ENCODE data around the gene MADCAM1.
"Not testable (repeated sequence)": the region's sequence is repeated elsewhere in the genome, so short reads cannot be mapped to it uniquely, and the experiment has no call there.

MADCAM1 gene

GRCh38 chr19:478236-478903 lies 17.9 kb upstream of the MADCAM1 start:
- no peak overlapping the region for H4K5ac ChIP-seq (ENCODE audit: low read length)
- no peak overlapping the region for H2BK120ac ChIP-seq (ENCODE audit: low read depth, low read length)
- H3K79me2 ChIP-seq (ENCODE audit: control insufficient read depth, insufficient read depth, low read length) = no peaks in the 10 kb centered on the region
- H3K23ac ChIP-seq (ENCODE audit: low read length) = no peak overlapping the region
- no peak overlapping the region for H2BK15ac ChIP-seq (replicated peaks; ENCODE audit: low read depth)
- no peaks in the 10 kb centered on the region for H3K4me1 ChIP-seq (ENCODE audit: control insufficient read depth, low read depth, low read length)
- H3K9ac ChIP-seq (ENCODE audit: low read length) = no peak overlapping the region
- no peak overlapping the region for H2AK5ac ChIP-seq (ENCODE audit: low read length)
- H2BK5ac ChIP-seq (ENCODE audit: low read length) = no peak overlapping the region
- no peaks in the 10 kb centered on the region for H3K27me3 ChIP-seq (ENCODE audit: insufficient read depth, low read length, poor library complexity)
- no peaks in the 10 kb centered on the region for H3K79me1 ChIP-seq (ENCODE audit: low read length)
- no peak overlapping the region for H3K4me2 ChIP-seq (ENCODE audit: low read length)
- no peak overlapping the region for H3K56ac ChIP-seq (ENCODE audit: low read length)
- no peak overlapping the region for H3K18ac ChIP-seq (ENCODE audit: low read length)
- H4K8ac ChIP-seq (ENCODE audit: low read depth, low read length) = no peak overlapping the region
- H3K4ac ChIP-seq (ENCODE audit: low read depth, low read length) = no peak overlapping the region
- no peaks in the 10 kb centered on the region for H3K36me3 ChIP-seq (ENCODE audit: control insufficient read depth, insufficient read depth, low read length)
- no peak overlapping the region for H3K4me3 ChIP-seq (ENCODE audit: low read length)
- WGBS (ENCODE audit: extremely low coverage, insufficient coverage, low lambda C conversion rate) = no CpG with 5 or more reads among the region's 26 CpGs
- no peak overlapping the region for H3K27ac ChIP-seq (ENCODE audit: low read depth, low read length)
- DNase-seq = no peak

GRCh38 chr19:478976-479375 lies 17.3 kb upstream of the MADCAM1 start:
- Histone ChIP-seq H3K27me3 (ENCODE audit: insufficient read depth, low read length, poor library complexity) (no peaks in the 10 kb centered on the region), H3K18ac (ENCODE audit: low read length) (no peak overlapping the region), H4K8ac (ENCODE audit: low read depth, low read length) (no peak overlapping the region), H4K5ac (ENCODE audit: low read length) (no peak overlapping the region), H3K36me3 (ENCODE audit: control insufficient read depth, insufficient read depth, low read length) (no peaks in the 10 kb centered on the region), H3K79me2 (ENCODE audit: control insufficient read depth, insufficient read depth, low read length) (no peaks in the 10 kb centered on the region), H3K9ac (ENCODE audit: low read length) (no peak overlapping the region), H3K4me1 (ENCODE audit: control insufficient read depth, low read depth, low read length) (no peaks in the 10 kb centered on the region), H2BK15ac (replicated peaks; ENCODE audit: low read depth) (no peak overlapping the region), H3K79me1 (ENCODE audit: low read length) (no peaks in the 10 kb centered on the region), H2BK5ac (ENCODE audit: low read length) (no peak overlapping the region), H3K4me3 (ENCODE audit: low read length) (no peak overlapping the region), H2BK120ac (ENCODE audit: low read depth, low read length) (no peak overlapping the region), H3K23ac (ENCODE audit: low read length) (no peak overlapping the region), H3K56ac (ENCODE audit: low read length) (no peak overlapping the region), H3K4ac (ENCODE audit: low read depth, low read length) (no peak overlapping the region), H3K27ac (ENCODE audit: low read depth, low read length) (no peak overlapping the region), H3K4me2 (ENCODE audit: low read length) (no peak overlapping the region), H2AK5ac (ENCODE audit: low read length) (no peak overlapping the region)
- no peak for DNase-seq
- WGBS (ENCODE audit: extremely low coverage, insufficient coverage, low lambda C conversion rate) = no CpG with 5 or more reads among the region's 14 CpGs

- Histone ChIP-seq H3K4me3 (ENCODE audit: low read length) (no peak overlapping the region), H3K27ac (ENCODE audit: low read depth, low read length) (no peak overlapping the region), H3K36me3 (ENCODE audit: control insufficient read depth, insufficient read depth, low read length) (no peaks in the 10 kb centered on the region), H4K8ac (ENCODE audit: low read depth, low read length) (no peak overlapping the region), H3K4ac (ENCODE audit: low read depth, low read length) (no peak overlapping the region), H3K79me1 (ENCODE audit: low read length) (no peaks in the 10 kb centered on the region), H4K5ac (ENCODE audit: low read length) (no peak overlapping the region), H3K23ac (ENCODE audit: low read length) (no peak overlapping the region), H2BK5ac (ENCODE audit: low read length) (no peak overlapping the region), H2BK120ac (ENCODE audit: low read depth, low read length) (no peak overlapping the region), H3K18ac (ENCODE audit: low read length) (no peak overlapping the region), H2BK15ac (replicated peaks; ENCODE audit: low read depth) (no peak overlapping the region), H3K4me2 (ENCODE audit: low read length) (no peak overlapping the region), H2AK5ac (ENCODE audit: low read length) (no peak overlapping the region), H3K9ac (ENCODE audit: low read length) (no peak overlapping the region), H3K27me3 (ENCODE audit: insufficient read depth, low read length, poor library complexity) (no peaks in the 10 kb centered on the region), H3K56ac (ENCODE audit: low read length) (peak overlapping the region; percentile 64), H3K4me1 (ENCODE audit: control insufficient read depth, low read depth, low read length) (no peaks in the 10 kb centered on the region), H3K79me2 (ENCODE audit: control insufficient read depth, insufficient read depth, low read length) (no peaks in the 10 kb centered on the region)
- DNase-seq = peak; percentile 77
- 97% methylated on average over 7 of the region's 36 CpGs for WGBS (ENCODE audit: extremely low coverage, insufficient coverage, low lambda C conversion rate)
Measured at GRCh38 chr19:480016-480855, 16.1 kb upstream of the MADCAM1 start.

- H3K79me2 ChIP-seq (ENCODE audit: control insufficient read depth, insufficient read depth, low read length); H3K4me3 ChIP-seq (ENCODE audit: low read length); H2AK5ac ChIP-seq (ENCODE audit: low read length); H2BK5ac ChIP-seq (ENCODE audit: low read length); H4K5ac ChIP-seq (ENCODE audit: low read length); H3K23ac ChIP-seq (ENCODE audit: low read length); H3K27ac ChIP-seq (ENCODE audit: low read depth, low read length); DNase-seq; H3K36me3 ChIP-seq (ENCODE audit: control insufficient read depth, insufficient read depth, low read length); H2BK15ac ChIP-seq (replicated peaks; ENCODE audit: low read depth); H3K27me3 ChIP-seq (ENCODE audit: insufficient read depth, low read length, poor library complexity); H3K79me1 ChIP-seq (ENCODE audit: low read length); H2BK120ac ChIP-seq (ENCODE audit: low read depth, low read length); H3K4me1 ChIP-seq (ENCODE audit: control insufficient read depth, low read depth, low read length); H3K56ac ChIP-seq (ENCODE audit: low read length); H3K18ac ChIP-seq (ENCODE audit: low read length); H3K9ac ChIP-seq (ENCODE audit: low read length); H3K4me2 ChIP-seq (ENCODE audit: low read length); H3K4ac ChIP-seq (ENCODE audit: low read depth, low read length); H4K8ac ChIP-seq (ENCODE audit: low read depth, low read length): not testable (repeated sequence)
- WGBS (ENCODE audit: extremely low coverage, insufficient coverage, low lambda C conversion rate) = 100% methylated on average over 3 of the region's 3 CpGs
Measured at GRCh38 chr19:481100-481499, 15.2 kb upstream of the MADCAM1 start.

- H3K27ac ChIP-seq (ENCODE audit: low read depth, low read length) = no peak overlapping the region
- H3K4me1 ChIP-seq (ENCODE audit: control insufficient read depth, low read depth, low read length) = no peaks in the 10 kb centered on the region
- no peak overlapping the region for H3K56ac ChIP-seq (ENCODE audit: low read length)
- H3K9ac ChIP-seq (ENCODE audit: low read length) = no peak overlapping the region
- no peaks in the 10 kb centered on the region for H3K36me3 ChIP-seq (ENCODE audit: control insufficient read depth, insufficient read depth, low read length)
- no peak overlapping the region for H3K18ac ChIP-seq (ENCODE audit: low read length)
- WGBS (ENCODE audit: extremely low coverage, insufficient coverage, low lambda C conversion rate) = no CpG with 5 or more reads among the region's 20 CpGs
- no peak overlapping the region for H3K23ac ChIP-seq (ENCODE audit: low read length)
- no peak overlapping the region for H3K4me2 ChIP-seq (ENCODE audit: low read length)
- no peak for DNase-seq
- H3K4me3 ChIP-seq (ENCODE audit: low read length) = no peak overlapping the region
- no peak overlapping the region for H2BK15ac ChIP-seq (replicated peaks; ENCODE audit: low read depth)
- H4K5ac ChIP-seq (ENCODE audit: low read length) = no peak overlapping the region
- H2BK5ac ChIP-seq (ENCODE audit: low read length) = no peak overlapping the region
- H3K4ac ChIP-seq (ENCODE audit: low read depth, low read length) = no peak overlapping the region
- H4K8ac ChIP-seq (ENCODE audit: low read depth, low read length) = no peak overlapping the region
- no peak overlapping the region for H2AK5ac ChIP-seq (ENCODE audit: low read length)
- no peaks in the 10 kb centered on the region for H3K79me2 ChIP-seq (ENCODE audit: control insufficient read depth, insufficient read depth, low read length)
- no peaks in the 10 kb centered on the region for H3K27me3 ChIP-seq (ENCODE audit: insufficient read depth, low read length, poor library complexity)
- H2BK120ac ChIP-seq (ENCODE audit: low read depth, low read length) = no peak overlapping the region
- no peaks in the 10 kb centered on the region for H3K79me1 ChIP-seq (ENCODE audit: low read length)
Measured at GRCh38 chr19:482186-483041, 13.9 kb upstream of the MADCAM1 start.

All from mesendoderm (in vitro differentiated cells).